Cardiac muscle cell (in vitro differentiated cells and primary cell): ENCODE data around the gene CDH3. TPM values are rescaled to one million over a fixed set of nuclear protein-coding genes. Genes with fewer than 3 reads are reported as not detected.

Experiments
- DNase-seq, 2 donors: peaks; one replicate each; pipeline versions ENCODE4 v3.0.0 to v3.0.0-alpha.2; 2010 to 2017; ENCODE audit warnings: low read depth in 1 of 2, low spot score in 1 of 2
- H3K27ac ChIP-seq: fragments of 200-600 bp; sonication (generic); 2 replicates; pipeline ENCODE4 v1.5.1; 2016
- H3K27me3 ChIP-seq: fragments of 200-600 bp; sonication (generic); 2 replicates; pipeline ENCODE4 v1.6.0; 2016; ENCODE audit warnings: control low read depth
- H3K36me3 ChIP-seq: fragments of 200-600 bp; sonication (generic); 2 replicates; pipeline ENCODE4 v1.5.1; 2016; ENCODE audit warnings: control low read depth
- H3K4me1 ChIP-seq: fragments of 200-600 bp; sonication (generic); 2 replicates; pipeline ENCODE4 v1.8.1; 2017; ENCODE audit warnings: low read depth, mild to moderate bottlenecking, mixed run types
- H3K4me3 ChIP-seq: fragments of 200-600 bp; sonication (generic); 2 replicates; pipeline ENCODE4 v1.5.1; 2016; ENCODE audit warnings: mild to moderate bottlenecking
- H3K9me3 ChIP-seq: fragments of 200-600 bp; sonication (generic); 2 replicates; pipeline ENCODE4 v1.5.1; 2017; ENCODE audit warnings: low read depth, mild to moderate bottlenecking, control low read depth
- polyA plus RNA-seq: library from polyadenylated mRNA; unstranded; fragments of >200 nt; fragmentation: Nextera tagmentation; extraction: Ambion mirVana; gene quantifications from 2 replicates; pipeline ENCODE4 v1.2.1, GENCODE V29; 2016
- total RNA-seq: library from RNA; depleted of rRNA; stranded (reverse); fragments of >200 nt; gene quantifications from 2 replicates; pipeline ENCODE4 v1.2.3, GENCODE V29; 2016
- TF ChIP-seq, protein P1 (sequence below): IDR thresholded peaks from 2 replicates; pipeline ENCODE4 v1.5.1; 2012; ENCODE audit warnings: low read depth, mild to moderate bottlenecking, low read length

The CDH3 gene
- total and polyA plus RNA-seq, 2 experiments from 2014 or later = 115 to 342 TPM

DNA sequence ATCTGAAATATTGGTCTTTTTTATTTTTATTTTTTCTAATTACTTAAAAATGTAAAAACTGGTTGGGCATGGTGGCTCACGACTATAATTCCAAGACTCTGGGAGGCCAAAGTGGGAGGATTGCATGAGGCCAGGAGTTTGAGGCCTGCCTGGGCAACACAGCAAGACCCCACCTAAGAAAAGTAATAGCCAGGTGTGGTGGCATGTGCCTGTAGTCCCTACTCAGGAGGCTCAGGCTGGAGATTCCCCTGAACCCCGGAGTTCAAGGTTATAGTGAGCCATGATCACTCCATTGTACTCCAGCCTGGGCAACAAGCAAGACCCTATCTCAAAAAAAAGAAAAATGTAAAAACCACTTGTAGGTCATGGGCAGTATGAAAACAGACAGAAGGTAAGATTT lies 36.8 kb upstream of the CDH3 start:
- H3K36me3 ChIP-seq = no peaks in the 10 kb centered on the region
- no peaks in the 10 kb centered on the region for H3K9me3 ChIP-seq
- H3K27me3 ChIP-seq = no peaks in the 10 kb centered on the region
- TF ChIP-seq, protein P1, sequence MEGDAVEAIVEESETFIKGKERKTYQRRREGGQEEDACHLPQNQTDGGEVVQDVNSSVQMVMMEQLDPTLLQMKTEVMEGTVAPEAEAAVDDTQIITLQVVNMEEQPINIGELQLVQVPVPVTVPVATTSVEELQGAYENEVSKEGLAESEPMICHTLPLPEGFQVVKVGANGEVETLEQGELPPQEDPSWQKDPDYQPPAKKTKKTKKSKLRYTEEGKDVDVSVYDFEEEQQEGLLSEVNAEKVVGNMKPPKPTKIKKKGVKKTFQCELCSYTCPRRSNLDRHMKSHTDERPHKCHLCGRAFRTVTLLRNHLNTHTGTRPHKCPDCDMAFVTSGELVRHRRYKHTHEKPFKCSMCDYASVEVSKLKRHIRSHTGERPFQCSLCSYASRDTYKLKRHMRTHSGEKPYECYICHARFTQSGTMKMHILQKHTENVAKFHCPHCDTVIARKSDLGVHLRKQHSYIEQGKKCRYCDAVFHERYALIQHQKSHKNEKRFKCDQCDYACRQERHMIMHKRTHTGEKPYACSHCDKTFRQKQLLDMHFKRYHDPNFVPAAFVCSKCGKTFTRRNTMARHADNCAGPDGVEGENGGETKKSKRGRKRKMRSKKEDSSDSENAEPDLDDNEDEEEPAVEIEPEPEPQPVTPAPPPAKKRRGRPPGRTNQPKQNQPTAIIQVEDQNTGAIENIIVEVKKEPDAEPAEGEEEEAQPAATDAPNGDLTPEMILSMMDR = no peak
- DNase-seq = no peak
- H3K4me1 ChIP-seq = no peaks in the 10 kb centered on the region
- H3K4me3 ChIP-seq = no peak overlapping the region
- H3K27ac ChIP-seq = no peak overlapping the region

DNA sequence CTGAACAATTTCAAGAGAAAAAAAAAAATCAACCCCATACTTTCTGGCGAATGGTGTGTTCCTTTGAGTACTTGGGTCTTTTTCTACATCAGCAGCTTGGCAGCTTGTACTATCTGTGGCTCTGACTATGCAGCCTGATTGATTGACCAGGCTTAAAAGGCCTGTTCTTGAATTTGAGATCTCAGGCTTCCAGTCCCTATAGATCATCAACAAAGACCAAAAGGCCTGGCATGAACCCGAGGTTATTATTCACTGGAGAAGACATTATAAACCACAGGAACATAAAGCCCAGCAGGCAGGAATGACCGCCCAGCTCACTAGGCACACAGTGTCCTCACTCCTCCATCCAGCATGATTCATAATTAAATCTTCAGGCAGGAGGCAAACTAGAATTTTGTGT lies 32.1 kb upstream of the CDH3 start:
- H3K4me3 ChIP-seq = no peak overlapping the region
- no peaks in the 10 kb centered on the region for H3K27me3 ChIP-seq
- no peaks in the 10 kb centered on the region for H3K36me3 ChIP-seq
- no peaks in the 10 kb centered on the region for H3K4me1 ChIP-seq
- no peak for DNase-seq
- H3K27ac ChIP-seq = no peak overlapping the region
- H3K9me3 ChIP-seq = no peaks in the 10 kb centered on the region
- TF ChIP-seq, protein P1 = no peak

DNA sequence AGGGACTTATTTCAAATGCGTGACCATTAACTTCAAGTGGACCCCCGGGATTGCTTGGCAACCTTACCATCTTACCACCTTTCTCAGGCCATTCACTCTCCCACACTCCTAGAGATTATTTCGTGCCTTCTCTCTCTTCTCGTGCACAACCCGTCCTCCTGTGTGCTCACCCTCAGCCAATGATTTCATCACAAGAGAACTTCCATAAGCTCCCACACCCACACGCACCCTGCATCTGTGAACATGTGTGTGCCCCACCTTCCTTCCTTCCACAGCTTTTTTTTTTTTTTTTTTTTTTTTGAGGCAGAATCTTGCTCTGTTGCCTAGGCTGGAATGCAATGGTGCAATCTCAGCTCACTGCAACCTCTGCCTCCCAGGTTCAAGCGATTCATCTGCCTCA lies 27.4 kb upstream of the CDH3 start:
- no peaks in the 10 kb centered on the region for H3K9me3 ChIP-seq
- no peaks in the 10 kb centered on the region for H3K27me3 ChIP-seq
- H3K36me3 ChIP-seq = no peaks in the 10 kb centered on the region
- no peak for DNase-seq
- TF ChIP-seq, protein P1 = no peak
- H3K4me3 ChIP-seq = no peak overlapping the region
- H3K27ac ChIP-seq = no peak overlapping the region
- H3K4me1 ChIP-seq = no peaks in the 10 kb centered on the region

DNA sequence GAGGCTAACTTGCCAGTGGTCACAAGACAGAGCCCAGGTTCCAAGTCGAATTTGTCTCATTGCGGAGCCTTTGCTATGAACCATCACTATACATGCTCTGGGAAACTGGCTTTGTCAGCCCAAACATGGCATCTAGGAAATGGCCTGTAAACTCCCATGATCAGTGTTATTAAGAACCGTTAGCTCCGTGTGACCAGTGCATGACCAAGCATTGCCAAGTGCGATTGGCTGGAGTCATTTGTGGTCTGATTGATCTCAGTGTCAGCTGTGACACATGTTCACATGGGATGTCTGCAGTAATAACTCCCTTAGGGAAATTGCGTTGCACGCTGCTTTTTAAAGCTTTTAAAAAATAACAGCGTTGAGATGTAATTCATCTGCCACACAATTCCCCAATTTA lies 18.6 kb upstream of the CDH3 start:
- Histone ChIP-seq H3K9me3 (no peaks in the 10 kb centered on the region), H3K27ac (no peak overlapping the region), H3K4me1 (no peaks in the 10 kb centered on the region), H3K36me3 (no peaks in the 10 kb centered on the region), H3K27me3 (no peaks in the 10 kb centered on the region), H3K4me3 (no peak overlapping the region)
- TF ChIP-seq, protein P1 = no peak
- no peak for DNase-seq

DNA sequence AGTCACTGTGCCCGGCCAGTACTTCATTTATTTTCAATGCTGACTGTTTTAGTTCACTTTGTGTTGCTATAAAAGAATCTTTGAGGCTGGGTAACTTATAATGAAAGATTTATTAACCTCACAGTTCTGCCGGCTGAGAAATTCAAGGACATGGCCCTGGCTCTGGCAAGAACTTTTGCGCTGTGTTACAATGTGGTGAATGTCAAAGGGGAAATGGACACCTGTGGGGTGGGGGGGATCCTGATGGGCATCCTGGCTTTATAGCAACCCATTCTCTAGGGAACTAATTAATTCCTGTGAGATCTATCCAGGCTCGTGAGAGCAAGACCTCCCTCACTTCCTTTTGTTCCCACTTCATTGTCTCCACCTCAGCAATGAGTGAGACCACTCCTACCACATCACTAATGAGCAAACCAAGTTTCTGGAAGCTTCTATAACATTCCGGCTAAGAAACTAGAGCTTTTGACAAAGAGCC lies 17.1 kb upstream of the CDH3 start:
- H3K27ac ChIP-seq = no peak overlapping the region
- TF ChIP-seq, protein P1 = no peak
- no peak for DNase-seq

More for the DNA sequence above, 17.1 kb upstream of the CDH3 start:
- H3K36me3 ChIP-seq = no peaks in the 10 kb centered on the region
- no peaks in the 10 kb centered on the region for H3K9me3 ChIP-seq
- no peaks in the 10 kb centered on the region for H3K27me3 ChIP-seq
- H3K4me3 ChIP-seq = no peak overlapping the region
- no peaks in the 10 kb centered on the region for H3K4me1 ChIP-seq
